Neural cell (in vitro differentiated cells): ENCODE measurements around the gene ZNF691. TPM values are rescaled to one million over a fixed set of nuclear protein-coding genes. Genes with fewer than 3 reads are reported as not detected.

ENCODE experiments used
- H2AFZ ChIP-seq: fragments of 200-600, 300-800 bp; sonication (generic), shearing (Covaris generic); 2 replicates; pipeline ENCODE4 v1.6.0; 2014; ENCODE audit warnings: low read depth, mild to moderate bottlenecking, antibody characterized with exemption, low read length, moderate library complexity
- H3F3A ChIP-seq: fragments of 200-600 bp; shearing (Covaris generic); 2 replicates; pipeline ENCODE4 v1.6.1; 2016; ENCODE audit warnings: mild to moderate bottlenecking, moderate library complexity, mixed read lengths, antibody characterized with exemption, low read length; ENCODE audit not compliant: insufficient read depth, poor library complexity, severe bottlenecking
- H3K27ac ChIP-seq: fragments of 200-600, 300-800 bp; sonication (generic), shearing (Covaris generic); 2 replicates; pipeline ENCODE4 v1.5.1; 2014; ENCODE audit warnings: mild to moderate bottlenecking, low read length, moderate library complexity
- H3K27me3 ChIP-seq: fragments of 300-800, 200-600 bp; sonication (generic), shearing (Covaris generic); 2 replicates; pipeline ENCODE4 v1.6.0; 2014; ENCODE audit warnings: mild to moderate bottlenecking, low read depth, low read length, moderate library complexity; ENCODE audit not compliant: insufficient read depth
- H3K36me3 ChIP-seq: fragments of 300-800, 200-600 bp; sonication (generic), shearing (Covaris generic); 2 replicates; pipeline ENCODE4 v1.5.1; 2014; ENCODE audit warnings: mild to moderate bottlenecking, antibody characterized with exemption, low read length, moderate library complexity; ENCODE audit not compliant: insufficient read depth
- H3K4me2 ChIP-seq: fragments of 300-800, 200-600 bp; sonication (generic), shearing (Covaris generic); 2 replicates; pipeline ENCODE4 v1.6.0; 2014; ENCODE audit warnings: mild to moderate bottlenecking, low read length
- H3K4me3 ChIP-seq: fragments of 300-800, 200-600 bp; sonication (generic), shearing (Covaris generic); 2 replicates; pipeline ENCODE4 v1.5.1; 2014; ENCODE audit warnings: mild to moderate bottlenecking, low read length, moderate library complexity
- H3K79me2 ChIP-seq: fragments of 200-600 bp; shearing (Covaris generic); replicated peaks from 2 replicates; pipeline ENCODE4 v1.6.0; 2014; ENCODE audit warnings: mild to moderate bottlenecking, low read length, moderate library complexity; ENCODE audit not compliant: insufficient read depth
- H3K9ac ChIP-seq: fragments of 300-800, 200-600 bp; sonication (generic), shearing (Covaris generic); 2 replicates; pipeline ENCODE4 v1.6.1; 2016; ENCODE audit warnings: mild to moderate bottlenecking, low read length, mixed read lengths
- H3K9me2 ChIP-seq: fragments of 200-600 bp; shearing (Covaris generic); 2 replicates; pipeline ENCODE4 v1.6.1; 2016; ENCODE audit warnings: mild to moderate bottlenecking, low read length, mixed read lengths; ENCODE audit not compliant: insufficient read depth
- H3K9me3 ChIP-seq: fragments of 200-600, 300-800 bp; sonication (generic), shearing (Covaris generic); 2 replicates; pipeline ENCODE4 v1.6.1; 2016; ENCODE audit warnings: mild to moderate bottlenecking, mixed run types, low read length, moderate library complexity, mixed read lengths
- H4K20me1 ChIP-seq: fragments of 200-600 bp; shearing (Covaris generic); 2 replicates; pipeline ENCODE4 v1.6.1; 2016; ENCODE audit warnings: mild to moderate bottlenecking, mixed run types; ENCODE audit not compliant: insufficient read depth
- CTCF ChIP-seq: fragments of 450-650 bp; IDR thresholded peaks from 2 replicates; pipeline ENCODE4 v1.5.1; 2014; ENCODE audit warnings: antibody characterized with exemption, mild to moderate bottlenecking, moderate library complexity; ENCODE audit not compliant: poor library complexity, severe bottlenecking
- EP300 ChIP-seq: fragments of 450-650 bp; conservative IDR thresholded peaks from 2 replicates; pipeline ENCODE4 v1.6.1; 2014; ENCODE audit warnings: antibody characterized with exemption, mild to moderate bottlenecking, moderate library complexity; ENCODE audit not compliant: poor library complexity, severe bottlenecking
- EZH2 ChIP-seq: fragments of 200-600, 300-800 bp; shearing (Covaris generic), sonication (generic); IDR thresholded peaks from 2 replicates; pipeline ENCODE4 v1.6.1; 2014; ENCODE audit warnings: antibody characterized with exemption, low read length, borderline replicate concordance, mild to moderate bottlenecking; ENCODE audit not compliant: insufficient read depth, poor library complexity, severe bottlenecking
- MXI1 ChIP-seq: fragments of 450-650 bp; conservative IDR thresholded peaks from 2 replicates; pipeline ENCODE4 v1.6.1; 2014; ENCODE audit warnings: antibody characterized with exemption, mild to moderate bottlenecking; ENCODE audit not compliant: poor library complexity, severe bottlenecking
- POLR2AphosphoS5 ChIP-seq: IDR thresholded peaks from 2 replicates; pipeline ENCODE4 v1.6.1; 2012
- RAD21 ChIP-seq: fragments of 450-650 bp; conservative IDR thresholded peaks from 2 replicates; pipeline ENCODE4 v1.6.1; 2014; ENCODE audit warnings: antibody characterized with exemption, mild to moderate bottlenecking, moderate library complexity
- REST ChIP-seq: IDR thresholded peaks from 2 replicates; pipeline ENCODE4 v1.6.1; 2012; ENCODE audit warnings: borderline replicate concordance
- SMC3 ChIP-seq: fragments of 450-650 bp; conservative IDR thresholded peaks from 2 replicates; pipeline ENCODE4 v1.6.1; 2014; ENCODE audit warnings: antibody characterized with exemption, mild to moderate bottlenecking, moderate library complexity; ENCODE audit not compliant: poor library complexity
- TAF1 ChIP-seq: IDR thresholded peaks from 2 replicates; pipeline ENCODE4 v1.6.1; 2012; ENCODE audit warnings: low read depth
- polyA plus RNA-seq: library from polyadenylated mRNA; depleted of rRNA; stranded (reverse); fragments of >200 nt; gene quantifications from 2 replicates; pipeline ENCODE4 v1.2.3, GENCODE V29; 2014

ZNF691 gene
- polyA plus RNA-seq, 1 donor from 2014 or later = 14.9 TPM

GRCh38 chr1:42833981-42834380 is 12.4 kb upstream of the ZNF691 start:
- no peak for TF ChIP-seq CTCF
- no peak for TF ChIP-seq EP300
- TF ChIP-seq EZH2 = no peak
- no peak for TF ChIP-seq POLR2AphosphoS5
- TF ChIP-seq TAF1 = no peak
- TF ChIP-seq MXI1 = no peak
- no peak for TF ChIP-seq RAD21
- TF ChIP-seq REST = no peak
- no peak for TF ChIP-seq SMC3

GRCh38 chr1:42834803-42835202 is 11.6 kb upstream of the ZNF691 start:
- no peaks in the 10 kb centered on the region for H3K9me3 ChIP-seq
- H2AFZ ChIP-seq = no peak overlapping the region
- H3F3A ChIP-seq = no peaks in the 10 kb centered on the region
- no peaks in the 10 kb centered on the region for H3K9me2 ChIP-seq
- H3K4me2 ChIP-seq = no peak overlapping the region
- TF ChIP-seq RAD21 (no peak), EZH2 (no peak), MXI1 (no peak), SMC3 (no peak), POLR2AphosphoS5 (no peak), TAF1 (no peak), CTCF (no peak), EP300 (no peak), REST (no peak)
- no peaks in the 10 kb centered on the region for H3K27me3 ChIP-seq
- no peaks in the 10 kb centered on the region for H3K36me3 ChIP-seq
- no peak overlapping the region for H3K27ac ChIP-seq
- H4K20me1 ChIP-seq = no peaks in the 10 kb centered on the region
- H3K9ac ChIP-seq = no peak overlapping the region
- H3K4me3 ChIP-seq = no peak overlapping the region
- no peaks in the 10 kb centered on the region for H3K79me2 ChIP-seq

More at GRCh38 chr1:42833981-42834380, 12.4 kb upstream of the ZNF691 start:
- no peaks in the 10 kb centered on the region for H3K9me2 ChIP-seq
- H4K20me1 ChIP-seq = no peaks in the 10 kb centered on the region
- H2AFZ ChIP-seq = no peak overlapping the region
- H3F3A ChIP-seq = no peaks in the 10 kb centered on the region
- H3K27me3 ChIP-seq = no peaks in the 10 kb centered on the region
- no peak overlapping the region for H3K4me3 ChIP-seq
- H3K4me2 ChIP-seq = no peak overlapping the region
- H3K27ac ChIP-seq = no peak overlapping the region
- H3K9ac ChIP-seq = no peak overlapping the region
- H3K9me3 ChIP-seq = no peaks in the 10 kb centered on the region
- H3K79me2 ChIP-seq = no peaks in the 10 kb centered on the region
- no peaks in the 10 kb centered on the region for H3K36me3 ChIP-seq
